NCI-H460 (cell line): Measurements from ENCODE around the gene SDK2. TPM values are rescaled to one million over a fixed set of nuclear protein-coding genes. Genes with fewer than 3 reads are reported as not detected.
"Not testable (repeated sequence)": the region's sequence is repeated elsewhere in the genome, so short reads cannot be mapped to it uniquely, and the experiment has no call there.

ENCODE experiments used
- DNase-seq: peaks from one replicate; pipeline ENCODE4 v3.0.0-alpha.2; 2016; ENCODE audit warnings: low read depth; ENCODE audit errors: extremely low read depth
- total RNA-seq: library from RNA; depleted of rRNA; stranded (reverse); fragments of >200 nt; shearing (Covaris generic); gene quantifications from 2 replicates; pipeline ENCODE4 v1.2.3, GENCODE V29; 2014

Gene SDK2
- total RNA-seq, 1 experiment from 2014 or later: 0.02 TPM

- DNase-seq: no peak
Measured at GRCh38 chr17:73494950-73495349, 149.3 kb downstream of the SDK2 start.

GRCh38 chr17:73493956-73494926 is 150.0 kb downstream of the SDK2 start:
- no peak for DNase-seq

GRCh38 chr17:73492821-73493814 is 151.1 kb downstream of the SDK2 start:
- DNase-seq: no peak

GRCh38 chr17:73492125-73492820 is 152.0 kb downstream of the SDK2 start:
- DNase-seq: no peak

GRCh38 chr17:73491648-73492047 is 152.6 kb downstream of the SDK2 start:
- no peak for DNase-seq

GRCh38 chr17:73490851-73491250 is 153.4 kb downstream of the SDK2 start:
- no peak for DNase-seq

DNA sequence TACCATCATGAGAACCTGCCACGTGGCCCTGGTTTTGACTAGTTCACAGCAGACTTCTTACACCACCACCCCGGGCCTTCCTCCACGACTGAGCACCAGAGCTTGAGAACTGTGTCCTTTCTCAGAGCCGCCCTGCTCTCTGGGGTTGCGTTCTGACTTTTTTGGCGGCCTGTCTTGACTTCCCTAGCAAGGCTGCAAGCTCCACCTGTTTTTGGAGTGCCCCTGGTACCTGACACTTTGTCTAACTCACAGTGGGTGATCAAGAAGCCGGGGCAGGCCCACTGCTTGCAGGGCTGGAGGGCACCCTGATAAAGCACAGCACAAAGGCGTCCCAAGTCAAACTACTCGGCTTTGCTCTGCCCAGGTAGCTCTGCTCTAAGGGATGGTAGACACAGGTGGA is 154.3 kb downstream of the SDK2 start:
- DNase-seq: no peak

- DNase-seq: no peak
Measured at GRCh38 chr17:73489333-73489732, 154.9 kb downstream of the SDK2 start.

DNA sequence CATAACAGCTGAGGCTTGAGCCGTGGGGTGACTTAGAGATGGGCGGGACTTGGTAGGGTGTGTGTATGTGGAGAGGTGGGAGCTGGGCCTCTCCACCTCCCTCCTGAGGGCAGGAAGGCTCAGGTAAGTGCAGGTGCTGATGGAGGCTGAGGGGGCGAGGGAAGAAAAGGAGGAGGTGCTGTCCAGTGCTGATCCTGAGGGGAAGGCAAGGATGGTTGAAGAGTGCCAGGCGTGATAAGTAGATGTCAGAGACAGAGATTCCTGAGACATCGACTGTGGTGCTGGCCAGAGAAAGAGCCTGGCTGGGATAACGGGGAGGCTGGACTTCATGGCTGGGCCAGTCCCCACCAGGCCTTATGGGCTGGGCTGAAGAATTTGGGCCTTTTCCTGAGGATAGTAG is 159.1 kb downstream of the SDK2 start:
- no peak for DNase-seq

- no peak for DNase-seq
Measured at GRCh38 chr17:73482894-73483293, 161.4 kb downstream of the SDK2 start.

- no peak for DNase-seq
Measured at GRCh38 chr17:73482251-73482716, 162.0 kb downstream of the SDK2 start.

GRCh38 chr17:73481676-73482075 is 162.6 kb downstream of the SDK2 start:
- DNase-seq: no peak

DNA sequence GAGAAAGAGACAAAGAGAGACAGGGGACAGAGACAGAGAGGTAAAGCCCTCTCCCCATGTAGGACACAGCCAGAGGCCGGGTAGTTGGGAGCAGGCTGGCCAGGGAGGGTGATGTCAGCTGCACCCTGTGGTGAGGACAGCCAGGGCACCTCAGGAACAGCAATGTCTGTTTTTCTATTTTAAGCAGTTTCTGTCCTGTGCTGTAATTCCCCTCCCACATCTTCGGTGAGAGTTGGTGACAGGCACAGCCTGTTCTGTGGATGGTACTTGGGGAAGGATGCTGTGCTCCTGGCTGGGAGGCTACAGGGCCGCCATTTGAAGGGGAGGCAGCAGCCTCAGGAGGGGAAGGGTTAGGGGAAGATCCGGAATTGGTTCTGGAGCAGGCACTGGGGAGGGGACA is 163.5 kb downstream of the SDK2 start:
- no peak for DNase-seq

DNA sequence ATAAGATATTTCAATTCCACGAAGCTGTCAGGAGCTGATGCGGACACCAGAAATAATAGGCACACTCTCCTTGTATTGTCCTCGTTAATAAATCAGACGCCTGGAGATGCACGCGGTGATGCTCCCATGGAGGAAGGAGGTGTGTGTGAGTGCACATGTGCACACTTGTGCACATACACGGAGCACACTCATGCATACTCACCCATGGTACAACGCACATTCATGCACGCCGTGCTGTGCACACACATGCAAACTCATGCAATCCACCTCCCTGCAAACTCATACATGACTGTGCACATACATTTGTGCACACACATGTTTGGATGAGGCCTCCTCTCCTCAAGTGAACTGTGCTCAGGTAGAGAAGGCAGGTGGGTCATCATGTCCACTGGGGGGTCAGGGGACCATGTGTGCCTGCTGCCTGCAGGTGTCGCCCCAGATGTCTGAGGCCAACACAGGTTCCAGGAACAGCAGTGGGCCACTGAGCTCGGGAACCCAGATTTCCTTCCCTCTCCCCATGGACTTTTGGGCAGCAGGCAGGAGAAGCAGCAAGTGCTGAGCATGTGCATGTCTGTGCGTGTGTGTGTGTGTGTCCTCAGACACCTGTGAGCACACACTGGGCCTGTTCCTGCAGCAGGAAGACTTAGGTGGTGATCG is 165.3 kb downstream of the SDK2 start:
- no peak for DNase-seq

- DNase-seq: no peak
Measured at GRCh38 chr17:73478334-73478733, 165.9 kb downstream of the SDK2 start.

GRCh38 chr17:73476890-73477350 is 167.3 kb downstream of the SDK2 start:
- no peak for DNase-seq

- peak; percentile 56 for DNase-seq
Measured at GRCh38 chr17:73474370-73474988, 169.8 kb downstream of the SDK2 start.

- not testable (repeated sequence) for DNase-seq
Measured at GRCh38 chr17:73472715-73473114, 171.5 kb downstream of the SDK2 start.

DNA sequence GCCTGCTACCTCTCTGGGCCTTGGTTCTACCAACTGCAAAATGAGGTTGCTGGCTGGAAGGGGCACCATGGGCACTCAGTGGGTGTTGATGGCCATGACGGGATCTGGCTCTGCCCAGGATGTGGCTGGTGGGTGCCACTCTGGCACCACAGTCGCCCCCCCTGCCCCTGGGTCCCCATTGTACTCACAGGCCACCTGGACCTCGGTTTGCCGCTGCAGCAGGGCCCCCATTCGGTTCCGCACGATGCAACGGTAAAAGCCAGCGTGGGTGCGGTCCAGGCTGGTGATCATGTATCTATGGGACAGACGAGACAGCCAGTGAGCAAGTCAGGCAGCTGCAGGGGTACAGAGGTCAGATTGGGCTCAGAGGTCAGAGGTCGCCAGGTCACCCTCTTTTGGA is 172.3 kb downstream of the SDK2 start:
- no peak for DNase-seq
